HUES48 (cell line): ENCODE measurements around the gene COL5A2.

ENCODE experiments used
- H3K27ac ChIP-seq: one replicate; pipeline ENCODE4 v1.7.0; 2013; ENCODE audit warnings: low read depth, low read length, inconsistent platforms
- H3K27me3 ChIP-seq: 2 replicates; pipeline ENCODE4 v1.6.1; 2013; ENCODE audit warnings: mild to moderate bottlenecking, low read length; ENCODE audit not compliant: control insufficient read depth, insufficient read depth
- H3K36me3 ChIP-seq: 2 replicates; pipeline ENCODE4 v1.6.1; 2013; ENCODE audit warnings: low read length; ENCODE audit not compliant: control insufficient read depth, insufficient read depth
- H3K4me1 ChIP-seq: 2 replicates; pipeline ENCODE4 v1.6.1; 2013; ENCODE audit warnings: mild to moderate bottlenecking, low read length; ENCODE audit not compliant: control insufficient read depth, insufficient read depth
- H3K4me3 ChIP-seq: 2 replicates; pipeline ENCODE4 v1.5.1; 2013; ENCODE audit warnings: mild to moderate bottlenecking, low read depth, low read length
- H3K9ac ChIP-seq: 2 replicates; pipeline ENCODE4 v1.6.1; 2013; ENCODE audit warnings: mild to moderate bottlenecking, low read depth, low read length, moderate library complexity
- H3K9me3 ChIP-seq: 2 replicates; pipeline ENCODE4 v1.6.1; 2013; ENCODE audit warnings: low read length; ENCODE audit not compliant: control insufficient read depth, insufficient read depth

The COL5A2 gene

DNA sequence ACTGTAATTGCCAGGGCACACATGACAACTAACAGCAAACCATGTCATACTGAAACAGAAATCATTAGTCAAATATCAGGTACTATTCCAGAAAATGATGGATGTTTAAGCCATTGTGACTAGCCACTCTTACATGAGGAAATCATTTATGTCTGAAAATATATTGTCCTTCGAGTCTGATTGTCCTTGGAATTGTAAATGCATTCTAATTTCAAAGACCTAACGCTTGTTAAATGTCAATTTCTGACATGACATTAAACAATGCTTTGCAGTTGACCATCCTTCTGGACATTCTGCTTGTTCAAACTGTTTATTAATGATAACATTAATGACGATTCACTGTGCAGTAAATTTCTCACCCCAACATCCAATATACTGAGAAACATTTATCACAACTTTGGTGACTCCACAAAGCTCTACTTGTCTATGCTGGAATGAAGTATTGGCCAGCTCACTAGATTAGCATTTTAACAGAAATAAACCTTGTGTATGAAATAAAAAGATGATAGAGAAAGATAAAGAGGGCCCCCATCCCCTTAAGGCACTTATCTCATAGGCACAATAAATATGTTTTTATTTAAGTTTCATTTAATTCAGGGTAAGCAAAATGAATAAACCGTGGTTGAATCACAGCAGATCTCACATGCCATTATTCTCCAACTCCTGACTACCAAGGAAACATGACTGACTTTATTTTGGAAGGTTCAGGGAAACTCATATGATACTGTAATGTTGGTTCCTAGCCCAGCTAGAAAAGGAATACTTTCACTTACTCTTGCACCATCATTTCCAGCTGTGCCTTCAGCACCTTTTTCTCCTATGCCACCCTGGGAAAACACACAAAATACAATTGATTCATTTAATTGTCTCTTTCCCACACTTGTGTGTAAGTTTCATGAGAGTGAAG lies 123.1 kb downstream of the COL5A2 start:
- H3K27ac ChIP-seq: no peak overlapping the region
- H3K4me1 ChIP-seq: no peaks in the 10 kb centered on the region
- no peak overlapping the region for H3K9ac ChIP-seq
- no peaks in the 10 kb centered on the region for H3K27me3 ChIP-seq
- H3K9me3 ChIP-seq: no peaks in the 10 kb centered on the region
- no peaks in the 10 kb centered on the region; the same call in 1 of the 2 replicates for H3K36me3 ChIP-seq
- H3K4me3 ChIP-seq: no peak overlapping the region

DNA sequence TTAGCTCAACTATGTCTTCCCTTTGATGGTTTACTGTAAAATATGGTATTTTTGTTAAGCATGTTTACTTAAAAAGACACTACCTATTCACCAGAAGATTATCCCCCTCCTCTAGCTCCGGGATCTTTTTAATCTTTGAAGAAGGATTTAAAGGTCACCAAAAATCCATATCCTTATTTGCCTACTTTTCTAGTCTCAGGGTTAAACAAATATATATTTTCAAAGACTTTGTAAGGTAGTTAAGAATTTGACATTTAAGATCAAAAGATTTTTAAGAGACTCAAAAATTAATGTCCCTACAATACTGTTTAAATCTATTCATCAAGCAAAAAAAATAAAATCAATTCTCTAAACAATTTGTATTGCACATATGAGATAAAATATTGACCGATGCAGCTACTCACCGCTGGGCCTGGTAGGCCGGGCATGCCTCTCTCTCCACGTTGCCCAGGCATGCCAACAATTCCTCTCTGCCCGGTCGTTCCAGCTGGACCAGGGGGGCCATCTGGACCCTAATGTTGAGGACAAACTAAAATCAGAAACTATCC lies 129.3 kb downstream of the COL5A2 start:
- Histone ChIP-seq H3K9me3 (no peaks in the 10 kb centered on the region), H3K27ac (no peak overlapping the region), H3K9ac (no peak overlapping the region), H3K27me3 (no peaks in the 10 kb centered on the region), H3K36me3 (peaks cover 6% of the 10 kb centered on the region; the same call in 1 of the 2 replicates), H3K4me3 (no peak overlapping the region), H3K4me1 (no peaks in the 10 kb centered on the region; the same call in 1 of the 2 replicates)

DNA sequence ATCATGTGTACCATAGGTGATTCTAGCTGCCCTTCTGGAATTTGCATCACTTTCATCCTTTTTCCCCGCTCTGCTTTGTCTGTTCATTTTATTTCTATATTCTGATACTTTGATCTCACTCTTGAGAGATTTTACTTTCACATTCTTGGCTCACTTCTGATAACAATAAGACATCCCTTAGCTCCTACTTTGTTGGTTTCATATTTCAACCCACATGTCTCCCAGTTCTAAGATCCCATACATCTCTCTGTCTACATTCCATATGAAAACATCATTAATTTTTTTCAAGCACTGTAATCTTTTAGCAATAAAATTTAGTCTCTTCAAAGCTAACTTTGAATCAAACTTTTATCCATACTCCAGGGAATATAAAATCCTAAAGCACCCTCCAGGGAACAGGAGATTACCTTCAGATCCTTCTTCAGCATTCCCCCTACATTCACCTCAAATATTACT lies 129.8 kb downstream of the COL5A2 start:
- Histone ChIP-seq H3K4me1 (no peaks in the 10 kb centered on the region; the same call in 1 of the 2 replicates), H3K27ac (no peak overlapping the region), H3K9ac (no peak overlapping the region), H3K36me3 (peaks cover 6% of the 10 kb centered on the region; the same call in 1 of the 2 replicates), H3K27me3 (no peaks in the 10 kb centered on the region), H3K9me3 (no peaks in the 10 kb centered on the region), H3K4me3 (no peak overlapping the region)

DNA sequence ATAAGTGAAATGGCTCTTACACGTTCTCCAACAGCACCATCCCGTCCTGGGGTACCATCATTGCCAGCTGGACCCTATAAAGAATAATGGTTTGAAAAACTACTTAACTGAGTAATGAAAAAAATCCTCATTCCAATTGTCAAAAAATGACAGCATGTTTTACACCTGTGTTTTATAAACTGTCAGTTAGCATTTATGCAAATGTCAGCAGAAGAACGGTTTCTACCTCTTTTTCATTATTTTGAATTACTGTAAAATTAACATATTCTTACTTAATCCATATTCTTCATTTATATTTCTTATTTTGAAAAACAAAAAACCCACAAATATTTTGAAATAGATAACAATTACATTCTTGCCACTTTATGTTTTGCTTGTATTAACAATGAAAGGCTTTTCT lies 131.4 kb downstream of the COL5A2 start:
- Histone ChIP-seq H3K27ac (no peak overlapping the region), H3K36me3 (peaks cover 6% of the 10 kb centered on the region; the same call in 1 of the 2 replicates)

DNA sequence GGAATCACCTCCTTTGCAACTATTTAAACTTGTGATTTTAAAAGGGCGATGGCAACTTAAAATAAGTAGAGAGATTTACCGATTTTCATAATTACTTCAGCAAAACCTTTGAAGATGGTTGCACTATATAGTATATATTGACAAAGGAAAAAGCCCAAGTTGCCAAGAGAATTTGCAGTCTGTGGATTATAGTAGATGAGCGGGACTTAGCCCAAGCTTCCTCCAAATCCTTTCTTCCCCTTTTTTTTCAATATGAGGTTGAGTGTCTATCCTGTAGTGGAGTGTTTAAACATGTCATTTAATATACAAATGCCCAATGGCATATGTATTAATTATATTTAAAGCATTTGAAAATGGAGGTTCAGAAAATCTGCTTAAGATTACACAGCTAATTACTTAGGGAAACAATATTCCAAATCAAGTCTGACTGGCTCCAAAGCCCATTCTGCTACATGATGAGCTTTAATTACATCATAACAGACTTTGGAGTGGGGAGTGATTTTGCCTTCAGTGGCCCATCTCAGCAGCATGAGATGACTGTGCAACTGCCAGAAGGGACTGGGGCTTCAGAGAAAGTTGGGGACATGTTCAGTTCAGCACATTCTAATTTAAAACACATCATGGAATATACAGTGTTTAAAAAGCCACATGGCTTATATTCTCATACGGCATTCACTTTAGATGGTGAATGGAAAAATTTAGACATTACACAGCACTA lies 132.2 kb downstream of the COL5A2 start:
- peaks cover 6% of the 10 kb centered on the region; the same call in 1 of the 2 replicates for H3K36me3 ChIP-seq
- H3K4me3 ChIP-seq: no peak overlapping the region
- no peak overlapping the region for H3K9ac ChIP-seq
- no peaks in the 10 kb centered on the region; the same call in 1 of the 2 replicates for H3K4me1 ChIP-seq
- H3K9me3 ChIP-seq: no peaks in the 10 kb centered on the region
- no peaks in the 10 kb centered on the region for H3K27me3 ChIP-seq
- no peak overlapping the region for H3K27ac ChIP-seq

More for the DNA sequence above, 131.4 kb downstream of the COL5A2 start:
- Histone ChIP-seq H3K9me3 (no peaks in the 10 kb centered on the region), H3K27me3 (no peaks in the 10 kb centered on the region), H3K4me3 (no peak overlapping the region), H3K4me1 (no peaks in the 10 kb centered on the region; the same call in 1 of the 2 replicates), H3K9ac (no peak overlapping the region)

DNA sequence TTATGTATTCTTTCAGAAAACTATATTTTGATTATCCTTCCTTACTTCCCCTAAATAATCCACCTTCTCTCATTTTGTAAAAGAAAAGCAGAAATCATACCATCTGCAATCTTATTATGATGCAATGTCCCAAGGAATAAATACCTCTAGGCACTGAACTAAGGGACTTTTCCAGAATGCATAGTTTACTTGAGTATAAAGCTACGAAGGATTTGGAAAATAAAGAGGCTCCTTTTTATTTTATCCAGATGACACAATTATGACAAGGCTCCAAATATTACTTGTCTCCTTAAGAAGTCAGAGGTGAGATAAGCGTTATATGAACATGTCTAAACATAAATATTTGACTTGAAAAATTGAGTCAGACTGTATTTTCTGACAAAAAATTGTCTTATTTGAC lies 133.2 kb downstream of the COL5A2 start:
- Histone ChIP-seq H3K4me1 (no peaks in the 10 kb centered on the region; the same call in 1 of the 2 replicates), H3K9me3 (no peaks in the 10 kb centered on the region), H3K4me3 (no peak overlapping the region), H3K27me3 (no peaks in the 10 kb centered on the region), H3K27ac (no peak overlapping the region), H3K9ac (no peak overlapping the region), H3K36me3 (peaks cover 10% of the 10 kb centered on the region; the same call in 1 of the 2 replicates)

DNA sequence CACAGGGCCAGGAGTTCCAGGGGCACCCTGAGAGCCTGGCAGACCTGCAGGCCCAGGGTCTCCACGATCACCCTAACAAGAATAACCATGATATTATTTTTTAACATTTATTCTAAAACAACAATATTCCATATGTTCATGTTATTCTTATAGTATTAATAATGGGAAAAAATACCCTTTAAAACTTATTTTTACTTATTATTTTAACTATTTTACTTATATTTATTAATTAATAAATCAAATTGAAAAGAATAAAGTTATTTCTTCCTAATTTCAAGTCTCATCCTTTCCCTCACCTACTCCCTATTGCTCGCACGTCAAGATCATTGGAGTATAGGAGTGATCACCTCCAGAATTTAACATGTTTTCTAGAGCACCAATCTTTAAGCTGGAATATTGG lies 133.7 kb downstream of the COL5A2 start:
- H3K9ac ChIP-seq: no peak overlapping the region
- H3K9me3 ChIP-seq: no peaks in the 10 kb centered on the region
- H3K27ac ChIP-seq: no peak overlapping the region
- H3K27me3 ChIP-seq: no peaks in the 10 kb centered on the region
- H3K4me3 ChIP-seq: no peak overlapping the region
- H3K36me3 ChIP-seq: peaks cover 13% of the 10 kb centered on the region; the same call in 1 of the 2 replicates
- no peaks in the 10 kb centered on the region; the same call in 1 of the 2 replicates for H3K4me1 ChIP-seq

DNA sequence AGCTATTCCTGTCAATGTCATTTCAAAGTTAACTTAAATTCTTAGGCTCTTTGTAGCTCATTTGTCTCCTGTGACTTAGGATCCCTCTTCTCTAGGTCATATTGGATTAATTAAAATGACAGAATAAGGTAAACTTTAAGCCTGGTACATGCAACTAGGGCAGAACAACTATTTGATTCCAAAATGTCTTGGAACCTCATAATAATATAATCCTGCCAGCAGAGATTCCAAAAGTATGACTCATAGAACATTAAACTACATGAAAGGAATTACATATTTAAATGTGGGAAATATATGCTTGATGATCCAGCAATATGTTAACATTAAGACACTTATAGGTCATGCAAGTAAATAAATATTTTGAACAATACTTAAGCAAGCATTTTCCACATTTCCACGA lies 142.0 kb downstream of the COL5A2 start:
- Histone ChIP-seq H3K27ac (no peak overlapping the region), H3K9ac (no peak overlapping the region), H3K4me3 (no peak overlapping the region), H3K9me3 (no peaks in the 10 kb centered on the region), H3K4me1 (no peaks in the 10 kb centered on the region), H3K27me3 (no peaks in the 10 kb centered on the region), H3K36me3 (peaks cover 11% of the 10 kb centered on the region; the same call in 1 of the 2 replicates)

DNA sequence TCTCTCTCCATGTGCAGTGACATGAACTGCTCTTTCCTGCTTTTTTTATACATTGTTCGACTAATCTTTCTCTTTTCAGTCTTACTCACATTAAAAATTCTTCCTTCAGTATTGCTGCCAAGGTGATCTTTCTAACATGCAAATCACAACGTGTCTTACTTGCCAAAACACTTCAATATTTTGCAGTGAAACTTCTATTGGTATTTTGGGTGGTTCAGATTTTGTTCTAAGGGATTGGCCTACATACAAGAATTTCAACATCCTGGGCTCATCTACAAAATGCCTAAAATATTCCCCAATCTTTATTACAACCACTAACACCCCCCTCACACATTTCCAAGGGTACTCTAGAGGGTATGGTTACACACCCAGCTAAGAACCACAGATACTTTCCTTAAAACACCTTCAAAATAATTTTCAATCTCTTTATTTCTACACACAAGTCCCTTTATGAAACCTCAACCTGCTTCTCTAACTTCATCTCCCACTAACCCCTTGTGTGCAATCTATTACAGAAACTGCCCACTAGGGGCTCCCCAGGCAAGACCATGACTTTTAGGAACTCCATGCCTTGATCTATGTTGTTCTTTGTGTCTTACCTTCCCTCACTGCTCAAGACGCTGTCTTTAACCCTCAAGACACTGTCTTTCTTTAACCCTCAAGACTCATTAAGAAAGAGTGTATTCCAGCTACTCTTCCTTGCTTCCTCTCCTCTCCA lies 154.5 kb downstream of the COL5A2 start:
- Histone ChIP-seq H3K9me3 (no peaks in the 10 kb centered on the region), H3K9ac (no peak overlapping the region), H3K27ac (no peak overlapping the region), H3K36me3 (no peaks in the 10 kb centered on the region), H3K4me1 (no peaks in the 10 kb centered on the region), H3K27me3 (no peaks in the 10 kb centered on the region), H3K4me3 (no peak overlapping the region)

DNA sequence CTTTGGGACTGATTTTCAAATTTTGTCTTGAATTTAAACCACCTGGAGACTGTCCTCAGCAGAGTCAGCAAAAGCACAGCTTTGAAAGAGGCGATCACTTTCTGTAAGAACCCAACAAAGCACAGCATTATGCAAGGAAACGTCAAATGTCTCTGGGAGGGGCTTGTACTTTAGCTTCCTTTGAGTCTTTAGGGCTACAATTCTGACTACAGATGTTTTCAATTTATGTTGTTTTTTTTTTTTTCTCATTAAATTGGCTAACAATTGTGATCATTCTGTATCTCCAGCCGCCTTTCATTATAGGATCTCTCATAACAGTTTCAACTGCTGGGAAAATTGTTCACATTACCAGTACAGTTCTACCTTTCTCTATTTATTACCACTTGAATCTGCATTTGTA lies 157.1 kb downstream of the COL5A2 start:
- H3K9me3 ChIP-seq: no peaks in the 10 kb centered on the region
- no peaks in the 10 kb centered on the region for H3K4me1 ChIP-seq
- no peaks in the 10 kb centered on the region for H3K36me3 ChIP-seq
- H3K27ac ChIP-seq: no peak overlapping the region
- H3K27me3 ChIP-seq: no peaks in the 10 kb centered on the region
- H3K9ac ChIP-seq: no peak overlapping the region
- no peak overlapping the region for H3K4me3 ChIP-seq
